NCI-H1436 treated with DMSO at 0.1 percent for 48 hours (cell line): Measurements from ENCODE around the gene TXNDC5.
"Not testable (repeated sequence)": the region's sequence is repeated elsewhere in the genome, so short reads cannot be mapped to it uniquely, and the experiment has no call there.

Experiments
- DNase-seq: peaks from one replicate; lab custom pipeline; 2025; lab: John Stamatoyannopoulos, UW

Gene TXNDC5

GRCh38 chr6:7914311-7914710 lies 3.7 kb upstream of the TXNDC5 start:
- DNase-seq, result no peak

- no peak for DNase-seq
Measured at GRCh38 chr6:7912736-7913517, 2.3 kb upstream of the TXNDC5 start.

GRCh38 chr6:7912024-7912423 lies 1.4 kb upstream of the TXNDC5 start:
- DNase-seq, result no peak

- DNase-seq, result no peak
Measured at GRCh38 chr6:7911345-7911725, 747 bp upstream of the TXNDC5 start.

GRCh38 chr6:7910298-7910653 lies 312 bp downstream of the TXNDC5 start:
- no peak for DNase-seq

- DNase-seq, result no peak
Measured at GRCh38 chr6:7909323-7910276, 988 bp downstream of the TXNDC5 start.

GRCh38 chr6:7907159-7907558 lies 3.4 kb downstream of the TXNDC5 start:
- DNase-seq, result no peak

GRCh38 chr6:7906741-7907140 lies 3.8 kb downstream of the TXNDC5 start:
- DNase-seq, result no peak

GRCh38 chr6:7905416-7905815 lies 5.2 kb downstream of the TXNDC5 start:
- DNase-seq, result no peak

- DNase-seq, result no peak
Measured at GRCh38 chr6:7904654-7905319, 5.8 kb downstream of the TXNDC5 start.

- DNase-seq, result no peak
Measured at GRCh38 chr6:7903673-7904072, 6.9 kb downstream of the TXNDC5 start.

- DNase-seq, result no peak
Measured at GRCh38 chr6:7902867-7903266, 7.7 kb downstream of the TXNDC5 start.

GRCh38 chr6:7902221-7902620 lies 8.4 kb downstream of the TXNDC5 start:
- no peak for DNase-seq

GRCh38 chr6:7901780-7902179 lies 8.8 kb downstream of the TXNDC5 start:
- no peak for DNase-seq

- DNase-seq, result no peak
Measured at GRCh38 chr6:7901056-7901455, 9.5 kb downstream of the TXNDC5 start.

GRCh38 chr6:7900621-7901020 lies 10.0 kb downstream of the TXNDC5 start:
- DNase-seq, result no peak

- DNase-seq, result no peak
Measured at GRCh38 chr6:7899889-7900213, 10.7 kb downstream of the TXNDC5 start.

- DNase-seq, result no peak
Measured at GRCh38 chr6:7899101-7899888, 11.3 kb downstream of the TXNDC5 start.

GRCh38 chr6:7898193-7898586 lies 12.4 kb downstream of the TXNDC5 start:
- not testable (repeated sequence) for DNase-seq

- no peak for DNase-seq
Measured at GRCh38 chr6:7897461-7898192, 13.0 kb downstream of the TXNDC5 start.

- no peak for DNase-seq
Measured at GRCh38 chr6:7896465-7896987, 14.1 kb downstream of the TXNDC5 start.
